ENCODE results near the gene FRY. TPM values are rescaled to one million over a fixed set of nuclear protein-coding genes. Genes with fewer than 3 reads are reported as not detected.

FRY gene
- total and polyA plus RNA-seq, 9 of the 15 experiments (the other 6 are each of a cell fraction or from before 2014, with no cell fraction given), result 0.03 to 0.31 (median 0.11) TPM; not detected in 3

DNA sequence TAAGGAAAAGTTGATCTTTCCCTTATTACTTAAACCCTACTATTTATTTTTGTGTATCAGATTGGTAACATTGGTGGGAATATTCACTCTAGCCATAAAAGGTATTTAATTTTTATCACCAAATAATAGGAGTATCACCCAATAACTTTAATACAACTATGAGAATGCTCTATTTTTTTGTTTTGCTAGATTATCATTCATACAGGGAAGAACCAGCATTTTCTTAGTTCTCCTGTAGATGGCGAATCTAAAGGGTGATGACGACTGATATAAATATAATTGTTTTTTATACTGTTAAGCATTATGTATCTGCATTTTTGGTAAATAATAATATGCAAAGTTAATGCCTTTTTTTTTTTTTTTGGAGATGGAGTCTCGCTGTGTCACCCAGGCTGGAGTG is 7.9 kb upstream of the FRY start (continued):
- TF ChIP-seq, protein P1, sequence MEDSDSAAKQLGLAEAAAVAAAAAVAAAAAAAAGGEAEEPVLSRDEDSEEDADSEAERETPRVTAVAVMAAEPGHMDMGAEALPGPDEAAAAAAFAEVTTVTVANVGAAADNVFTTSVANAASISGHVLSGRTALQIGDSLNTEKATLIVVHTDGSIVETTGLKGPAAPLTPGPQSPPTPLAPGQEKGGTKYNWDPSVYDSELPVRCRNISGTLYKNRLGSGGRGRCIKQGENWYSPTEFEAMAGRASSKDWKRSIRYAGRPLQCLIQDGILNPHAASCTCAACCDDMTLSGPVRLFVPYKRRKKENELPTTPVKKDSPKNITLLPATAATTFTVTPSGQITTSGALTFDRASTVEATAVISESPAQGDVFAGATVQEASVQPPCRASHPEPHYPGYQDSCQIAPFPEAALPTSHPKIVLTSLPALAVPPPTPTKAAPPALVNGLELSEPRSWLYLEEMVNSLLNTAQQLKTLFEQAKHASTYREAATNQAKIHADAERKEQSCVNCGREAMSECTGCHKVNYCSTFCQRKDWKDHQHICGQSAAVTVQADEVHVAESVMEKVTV (CRISPR knock-in tag; IDR thresholded peaks at IDR 0.05), result no peak
- TF ChIP-seq RBM22 (IDR thresholded peaks at IDR 0.05; ENCODE audit: low read depth, low read length, poor library complexity, severe bottlenecking), result no peak

- DNase-seq (ENCODE audit: extremely low read depth in 1 of 4, low spot score in 3 of 4) (no peak), ATAC-seq (no peak), FAIRE-seq (no peak)
- no TSS peak for BruUV-seq (replicated peaks)
- intact Hi-C loops (cut with micrococcal nuclease), result loop anchor here (5.0 kb wide), 1 partner anchor 288 kb away; no protein-coding TSS in a partner anchor
- Histone ChIP-seq H3K9ac (ENCODE audit: insufficient read depth in 1 of 2, low read depth in 2 of 2, low read length in 2 of 2) (no peak overlapping the region), H3K4me3 (no peak overlapping the region), H3K4me2 (ENCODE audit: insufficient read depth, low read length) (no peak overlapping the region), H3K9me3 (replicated peaks; ENCODE audit: control insufficient read depth, insufficient read depth, low read depth, low read length) (no peaks in the 10 kb centered on the region), H3K4me1 (replicated peaks in 1 of 2; ENCODE audit: control insufficient read depth in 2 of 2, insufficient read depth in 2 of 2, low read length in 2 of 2) (no peaks in the 10 kb centered on the region), H4K20me1 (replicated peaks; ENCODE audit: control insufficient read depth, insufficient read depth, low read length) (no peaks in the 10 kb centered on the region; the same call in 1 of the 2 replicates), H3K27ac (ENCODE audit: extremely low read depth, low read depth, low read length) (no peak overlapping the region), H3K36me3 (ENCODE audit: control insufficient read depth, insufficient read depth, low read length) (no peaks in the 10 kb centered on the region), H3K27me3 (ENCODE audit: control insufficient read depth in 2 of 2, insufficient read depth in 2 of 2, low read length in 2 of 2) (no peaks in the 10 kb centered on the region; a peak in 1 of 5 replicates), H3K9me1 (ENCODE audit: control insufficient read depth, insufficient read depth, low read length) (no peaks in the 10 kb centered on the region), H2AFZ (ENCODE audit: low read depth, low read length) (no peak overlapping the region), H3K79me2 (ENCODE audit: control insufficient read depth, insufficient read depth, low read length) (no peaks in the 10 kb centered on the region)
- TF ChIP-seq, protein P2, sequence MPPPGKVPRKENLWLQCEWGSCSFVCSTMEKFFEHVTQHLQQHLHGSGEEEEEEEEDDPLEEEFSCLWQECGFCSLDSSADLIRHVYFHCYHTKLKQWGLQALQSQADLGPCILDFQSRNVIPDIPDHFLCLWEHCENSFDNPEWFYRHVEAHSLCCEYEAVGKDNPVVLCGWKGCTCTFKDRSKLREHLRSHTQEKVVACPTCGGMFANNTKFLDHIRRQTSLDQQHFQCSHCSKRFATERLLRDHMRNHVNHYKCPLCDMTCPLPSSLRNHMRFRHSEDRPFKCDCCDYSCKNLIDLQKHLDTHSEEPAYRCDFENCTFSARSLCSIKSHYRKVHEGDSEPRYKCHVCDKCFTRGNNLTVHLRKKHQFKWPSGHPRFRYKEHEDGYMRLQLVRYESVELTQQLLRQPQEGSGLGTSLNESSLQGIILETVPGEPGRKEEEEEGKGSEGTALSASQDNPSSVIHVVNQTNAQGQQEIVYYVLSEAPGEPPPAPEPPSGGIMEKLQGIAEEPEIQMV (tag; conservative IDR thresholded peaks at IDR 0.05; ENCODE audit: low read depth), result no peak
- TF ChIP-seq HNRNPK (IDR thresholded peaks at IDR 0.05; ENCODE audit: low read depth, low read length, poor library complexity, severe bottlenecking), result no peak
- no peak for TF ChIP-seq SETDB1 (IDR thresholded peaks at IDR 0.05; ENCODE audit: low read length)
- TF ChIP-seq ZNF445 (CRISPR knock-in tag; IDR thresholded peaks at IDR 0.05; ENCODE audit: low read depth), result no peak
- no peak for TF ChIP-seq TRIM25 (IDR thresholded peaks at IDR 0.05; ENCODE audit: borderline replicate concordance)
- TF ChIP-seq MTF1 (CRISPR knock-in tag; IDR thresholded peaks at IDR 0.05; ENCODE audit: borderline replicate concordance), result no peak
- TF ChIP-seq, protein P3, sequence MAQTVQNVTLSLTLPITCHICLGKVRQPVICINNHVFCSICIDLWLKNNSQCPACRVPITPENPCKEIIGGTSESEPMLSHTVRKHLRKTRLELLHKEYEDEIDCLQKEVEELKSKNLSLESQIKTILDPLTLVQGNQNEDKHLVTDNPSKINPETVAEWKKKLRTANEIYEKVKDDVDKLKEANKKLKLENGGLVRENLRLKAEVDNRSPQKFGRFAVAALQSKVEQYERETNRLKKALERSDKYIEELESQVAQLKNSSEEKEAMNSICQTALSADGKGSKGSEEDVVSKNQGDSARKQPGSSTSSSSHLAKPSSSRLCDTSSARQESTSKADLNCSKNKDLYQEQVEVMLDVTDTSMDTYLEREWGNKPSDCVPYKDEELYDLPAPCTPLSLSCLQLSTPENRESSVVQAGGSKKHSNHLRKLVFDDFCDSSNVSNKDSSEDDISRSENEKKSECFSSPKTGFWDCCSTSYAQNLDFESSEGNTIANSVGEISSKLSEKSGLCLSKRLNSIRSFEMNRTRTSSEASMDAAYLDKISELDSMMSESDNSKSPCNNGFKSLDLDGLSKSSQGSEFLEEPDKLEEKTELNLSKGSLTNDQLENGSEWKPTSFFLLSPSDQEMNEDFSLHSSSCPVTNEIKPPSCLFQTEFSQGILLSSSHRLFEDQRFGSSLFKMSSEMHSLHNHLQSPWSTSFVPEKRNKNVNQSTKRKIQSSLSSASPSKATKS (CRISPR knock-in tag; IDR thresholded peaks at IDR 0.05), result no peak
- ChIA-PET CTCF (ENCODE audit: low intra/inter-chr PET ratio) (no interaction called here), POLR2A (no interaction called here)
- WGBS (ENCODE audit: insufficient coverage, low coverage, missing lambda C conversion rate), result 0% methylated on average over 2 of the region's 2 CpGs
- in situ Hi-C loops (cut with MboI), result no loop called here
These were observed 6.8 kb upstream of the FRY start for GRCh38 chr13:32024750-32025149.

All from K562 (cell line).